SK-N-SH treated with all-trans-retinoic acid at 6 μM for 48 hours (cell line): ENCODE results near the gene ERV3-1.

Experiments used
- ATAC-seq: fragments of 200-7000 bp; cut with Tn5 transposase; 3 replicates; pipeline ENCODE4 v1.9.1; 2020; ENCODE audit warnings: mild to moderate bottlenecking, moderate library complexity
- BACH2 ChIP-seq: fragments of 250-450 bp; sonication (Bioruptor Pico); IDR thresholded peaks from 2 replicates; pipeline ENCODE4 v1.9.0; 2021; ENCODE audit warnings: mild to moderate bottlenecking, borderline replicate concordance
- CREB5 ChIP-seq: fragments of 250-450 bp; sonication (Bioruptor Pico); IDR thresholded peaks from 2 replicates; pipeline ENCODE4 v1.5.1; 2020; ENCODE audit warnings: low read depth, mild to moderate bottlenecking, moderate library complexity
- CSDC2 ChIP-seq: fragments of 250-450 bp; sonication (Bioruptor Pico); IDR thresholded peaks from 2 replicates; pipeline ENCODE4 v1.5.0; 2020; ENCODE audit warnings: mild to moderate bottlenecking, moderate library complexity
- CSRNP3 ChIP-seq: fragments of 250-450 bp; sonication (Bioruptor Pico); IDR thresholded peaks from 2 replicates; pipeline ENCODE4 v1.5.1; 2021; ENCODE audit warnings: mild to moderate bottlenecking, moderate library complexity
- ESRRG ChIP-seq: fragments of 250-450 bp; sonication (Bioruptor Pico); IDR thresholded peaks from 2 replicates; pipeline ENCODE4 v1.6.1; 2021; ENCODE audit warnings: mild to moderate bottlenecking
- GLIS3 ChIP-seq: fragments of 250-450 bp; sonication (Bioruptor Pico); IDR thresholded peaks from 2 replicates; pipeline ENCODE4 v1.5.0; 2020; ENCODE audit warnings: mild to moderate bottlenecking, moderate library complexity
- ISL1 ChIP-seq: fragments of 250-450 bp; sonication (Bioruptor Pico); IDR thresholded peaks from 2 replicates; pipeline ENCODE4 v2.1.2; 2022; ENCODE audit warnings: mild to moderate bottlenecking, moderate library complexity
- OSR1 ChIP-seq: fragments of 250-450 bp; sonication (Bioruptor Pico); IDR thresholded peaks from 2 replicates; pipeline ENCODE4 v1.8.0; 2022; ENCODE audit warnings: moderate library complexity, mild to moderate bottlenecking, inconsistent platforms
- PATZ1 ChIP-seq: fragments of 250-450 bp; sonication (Bioruptor Pico); IDR thresholded peaks from 2 replicates; pipeline ENCODE4 v1.8.0; 2020; ENCODE audit warnings: mild to moderate bottlenecking, moderate library complexity, borderline replicate concordance
- POU6F1 ChIP-seq: fragments of 250-450 bp; sonication (Bioruptor Pico); IDR thresholded peaks from 2 replicates; pipeline ENCODE4 v1.8.0; 2021; ENCODE audit warnings: low read depth, mild to moderate bottlenecking, moderate library complexity, borderline replicate concordance
- PPARA ChIP-seq: fragments of 250-450 bp; sonication (Bioruptor Pico); IDR thresholded peaks from 2 replicates; pipeline ENCODE4 v1.5.0; 2020; ENCODE audit warnings: mild to moderate bottlenecking, borderline replicate concordance
- RARB ChIP-seq: fragments of 250-450 bp; sonication (Bioruptor Pico); IDR thresholded peaks from 2 replicates; pipeline ENCODE4 v1.8.0; 2021; ENCODE audit warnings: mild to moderate bottlenecking, moderate library complexity
- TCF4 ChIP-seq: fragments of 250-450 bp; sonication (Bioruptor Pico); IDR thresholded peaks from 2 replicates; pipeline ENCODE4 v1.8.0; 2021; ENCODE audit warnings: mild to moderate bottlenecking, moderate library complexity, borderline replicate concordance
- TOX ChIP-seq: fragments of 250-450 bp; sonication (Bioruptor Pico); IDR thresholded peaks from 2 replicates; pipeline ENCODE4 v1.8.0; 2021; ENCODE audit warnings: mild to moderate bottlenecking, moderate library complexity, borderline replicate concordance
- TSHZ2 ChIP-seq: fragments of 250-450 bp; sonication (Bioruptor Pico); IDR thresholded peaks from 2 replicates; pipeline ENCODE4 v1.5.0; 2020; ENCODE audit warnings: mild to moderate bottlenecking, moderate library complexity
- ZC3H10 ChIP-seq: fragments of 250-450 bp; sonication (Bioruptor Pico); IDR thresholded peaks from 2 replicates; pipeline ENCODE4 v1.5.1; 2021; ENCODE audit warnings: mild to moderate bottlenecking, moderate library complexity
- ZFP3 ChIP-seq: fragments of 250-450 bp; sonication (Bioruptor Pico); IDR thresholded peaks from 2 replicates; pipeline ENCODE4 v1.5.0; 2020; ENCODE audit warnings: mild to moderate bottlenecking, moderate library complexity
- ZFP30 ChIP-seq: fragments of 450-650 bp; formaldehyde crosslinking; IDR thresholded peaks from 2 replicates; pipeline ENCODE4 v1.5.0; 2022; ENCODE audit warnings: mild to moderate bottlenecking, moderate library complexity
- ZNF565 ChIP-seq: fragments of 450-650 bp; formaldehyde crosslinking; conservative IDR thresholded peaks from 2 replicates; pipeline ENCODE4 v1.5.0; 2020; ENCODE audit warnings: low read depth, mild to moderate bottlenecking, moderate library complexity

ERV3-1 gene

GRCh38 chr7:64997164-64997908 lies 9.2 kb downstream of the ERV3-1 start:
- TF ChIP-seq ZC3H10 (CRISPR knock-in tag) (no peak), GLIS3 (CRISPR knock-in tag) (no peak), BACH2 (no peak), CSRNP3 (CRISPR knock-in tag) (no peak), PATZ1 (no peak), ZFP3 (CRISPR knock-in tag) (no peak), POU6F1 (CRISPR knock-in tag) (no peak), TOX (no peak), TCF4 (no peak), ZFP30 (no peak)

GRCh38 chr7:64996305-64996704 lies 10.2 kb downstream of the ERV3-1 start:
- TF ChIP-seq PATZ1 (no peak), ESRRG (CRISPR knock-in tag) (no peak), ZC3H10 (CRISPR knock-in tag) (no peak), TCF4 (no peak), PPARA (CRISPR knock-in tag) (no peak), ZFP30 (no peak), TSHZ2 (CRISPR knock-in tag) (no peak), CSDC2 (CRISPR knock-in tag) (no peak), BACH2 (no peak), ZNF565 (CRISPR knock-in tag) (no peak), CSRNP3 (CRISPR knock-in tag) (no peak), RARB (CRISPR knock-in tag) (no peak), ISL1 (no peak), OSR1 (no peak), POU6F1 (CRISPR knock-in tag) (no peak), GLIS3 (CRISPR knock-in tag) (no peak), CREB5 (no peak)

More at GRCh38 chr7:64997164-64997908, 9.2 kb downstream of the ERV3-1 start:
- no peak for ATAC-seq

More at GRCh38 chr7:64996305-64996704, 10.2 kb downstream of the ERV3-1 start:
- ATAC-seq = no peak
